ENCODE measurements around the gene ACKR2.

Gene ACKR2

DNA sequence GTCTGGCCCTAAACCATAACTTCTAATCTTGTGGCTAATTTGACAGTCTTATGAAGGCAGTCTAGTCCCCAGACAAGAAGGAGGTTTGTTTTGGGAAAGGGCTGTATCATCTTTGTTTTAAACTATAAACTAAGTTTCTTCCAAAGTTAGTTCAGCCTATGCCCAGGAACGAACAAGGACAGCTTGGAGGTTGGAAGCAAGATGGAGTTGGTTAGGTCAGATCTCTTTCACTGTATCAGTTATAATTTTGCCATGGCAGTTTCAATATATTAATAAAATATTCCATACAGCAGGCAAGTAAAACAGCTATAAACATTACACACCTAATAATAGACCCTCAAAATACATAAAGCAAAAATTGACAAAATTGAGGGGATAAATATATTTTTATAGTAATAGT is 83.6 kb downstream of the ACKR2 start:
- DNase-seq (ENCODE audit: low read depth), result no peak

GRCh38 chr3:42894698-42895579 is 85.7 kb downstream of the ACKR2 start:
- no peak for DNase-seq (ENCODE audit: low read depth)

DNA sequence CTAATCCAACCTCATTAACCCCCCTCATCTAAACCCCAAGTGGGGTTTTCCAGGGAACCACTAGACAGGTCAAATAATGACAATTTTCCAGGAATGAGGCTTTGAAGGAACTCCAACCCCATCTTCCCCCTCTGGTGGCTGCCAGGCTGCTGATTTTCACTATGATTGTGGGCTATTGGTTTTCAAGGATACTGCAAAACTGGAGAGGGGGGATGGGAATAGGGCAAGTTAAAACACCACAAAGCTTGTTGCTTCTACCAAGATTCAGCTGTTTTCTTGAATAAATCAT is 86.3 kb downstream of the ACKR2 start:
- DNase-seq (ENCODE audit: low read depth), result no peak

- DNase-seq (ENCODE audit: low read depth), result no peak
Measured at GRCh38 chr3:42898896-42899675, 89.8 kb downstream of the ACKR2 start.

- DNase-seq (ENCODE audit: low read depth), result no peak
Measured at GRCh38 chr3:42900226-42901072, 91.2 kb downstream of the ACKR2 start.

- DNase-seq (ENCODE audit: low read depth), result no peak
Measured at GRCh38 chr3:42901073-42901415, 91.8 kb downstream of the ACKR2 start.

- DNase-seq (ENCODE audit: low read depth), result no peak
Measured at GRCh38 chr3:42902257-42902656, 93.0 kb downstream of the ACKR2 start.

DNA sequence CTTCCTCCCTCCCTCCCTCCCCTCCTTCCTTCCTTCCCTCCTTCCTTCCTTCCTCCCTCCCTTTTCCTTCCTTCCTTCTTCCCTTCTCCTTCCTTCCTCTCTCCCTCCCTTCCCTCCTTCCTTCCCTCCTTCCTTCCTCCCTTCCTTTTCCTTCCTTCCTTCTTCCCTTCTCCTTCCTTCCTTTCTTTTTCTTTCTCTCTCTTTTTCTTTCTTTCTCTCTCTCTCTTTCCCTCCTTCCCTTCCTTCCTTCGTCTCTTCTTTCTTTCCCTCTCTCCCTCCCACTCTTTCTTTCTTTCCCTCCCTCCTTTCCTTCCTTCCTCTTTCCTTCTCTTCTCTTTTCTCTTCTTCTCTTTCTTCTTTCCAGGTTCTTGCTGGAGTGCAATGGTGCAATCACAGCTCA is 94.8 kb downstream of the ACKR2 start:
- DNase-seq (ENCODE audit: low read depth), result no peak

GRCh38 chr3:42905740-42906069 is 96.5 kb downstream of the ACKR2 start:
- DNase-seq (ENCODE audit: low read depth), result no peak

DNA sequence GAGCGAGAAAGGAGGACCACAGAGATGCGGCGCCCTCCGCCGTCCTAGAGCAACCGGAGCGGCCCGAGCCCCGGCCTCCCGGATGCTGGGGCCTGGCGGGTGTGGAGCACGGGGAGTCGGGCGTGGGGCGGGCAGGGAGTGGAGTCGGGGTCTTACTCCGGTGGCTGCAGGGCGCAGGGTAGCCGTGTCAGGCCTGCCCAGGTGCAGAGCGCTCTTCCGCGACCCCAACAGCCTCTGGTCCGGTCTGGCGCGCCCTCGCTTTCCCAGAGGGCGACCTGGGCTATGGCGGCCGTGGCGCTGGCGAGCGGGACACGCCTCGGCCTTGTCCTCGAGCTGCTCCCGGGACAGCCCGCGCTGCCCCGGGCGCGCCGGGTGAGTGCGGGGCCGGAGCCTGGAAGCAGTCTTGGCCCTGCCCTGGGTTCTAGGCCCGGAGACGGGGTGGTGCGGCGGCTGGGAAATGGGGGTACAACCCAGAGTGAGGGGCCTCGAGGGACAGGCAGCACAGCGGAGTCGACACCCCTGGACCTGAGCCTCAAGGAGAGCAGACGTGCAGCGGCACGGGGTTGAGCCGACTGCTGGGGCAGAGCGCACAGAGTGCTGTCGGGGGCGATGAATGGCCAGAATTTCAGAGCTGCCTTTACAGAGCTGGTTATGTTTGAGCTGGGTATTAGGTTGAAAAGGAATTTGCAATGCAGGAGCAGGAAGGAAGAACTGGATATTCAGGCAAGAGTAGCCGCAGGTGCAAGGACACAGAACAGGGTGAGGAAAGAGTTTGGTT is 97.0 kb downstream of the ACKR2 start, which contains the start of gene ZNF662:
Gene ZNF662 (plus strand): TSS at position 73 of the 778 bp plus-strand sequence. CDS start 1,973 bp downstream, outside the sequence.
- no peak for DNase-seq (ENCODE audit: low read depth)

- DNase-seq (ENCODE audit: low read depth), result no peak
Measured at GRCh38 chr3:42906848-42907183, 97.6 kb downstream of the ACKR2 start.

DNA sequence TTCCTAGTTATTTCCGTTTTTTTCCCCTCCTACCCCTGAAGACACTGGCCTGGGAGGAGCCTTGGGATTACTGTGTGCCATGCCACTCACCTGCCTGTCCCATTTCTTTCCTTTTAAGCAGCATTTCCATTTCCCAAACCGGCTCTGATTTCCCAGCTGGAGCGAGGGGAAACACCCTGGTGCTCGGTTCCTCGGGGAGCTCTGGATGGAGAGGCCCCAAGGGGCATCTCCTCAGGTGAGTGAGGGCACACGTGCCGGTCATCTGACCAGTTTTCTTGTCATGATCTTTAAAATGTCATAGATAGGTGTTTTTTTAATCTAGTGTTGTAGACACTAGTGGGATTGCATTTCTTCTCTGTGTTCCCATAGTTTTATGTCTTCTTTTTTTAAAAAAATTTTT is 99.4 kb downstream of the ACKR2 start:
- no peak for DNase-seq (ENCODE audit: low read depth)

DNA sequence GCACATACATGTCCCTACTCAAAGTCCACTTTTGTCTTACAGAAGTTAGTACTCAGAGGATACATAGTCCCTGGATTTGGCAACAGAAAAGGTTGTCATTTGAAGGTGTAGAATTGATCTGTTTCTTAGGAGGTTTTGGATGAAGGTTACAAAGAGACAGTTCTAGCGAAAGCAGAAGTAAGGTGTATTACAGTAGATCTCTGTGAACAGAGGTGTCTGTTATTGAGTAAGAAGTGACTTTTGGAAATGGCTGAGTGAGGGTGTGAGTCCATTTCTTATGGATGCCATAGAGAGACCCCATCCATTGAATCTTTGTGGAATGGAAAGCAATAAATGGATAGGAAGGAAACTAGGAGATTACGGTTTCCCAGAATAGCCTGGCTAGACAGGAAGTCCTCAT is 102.3 kb downstream of the ACKR2 start:
- DNase-seq (ENCODE audit: low read depth), result no peak

DNA sequence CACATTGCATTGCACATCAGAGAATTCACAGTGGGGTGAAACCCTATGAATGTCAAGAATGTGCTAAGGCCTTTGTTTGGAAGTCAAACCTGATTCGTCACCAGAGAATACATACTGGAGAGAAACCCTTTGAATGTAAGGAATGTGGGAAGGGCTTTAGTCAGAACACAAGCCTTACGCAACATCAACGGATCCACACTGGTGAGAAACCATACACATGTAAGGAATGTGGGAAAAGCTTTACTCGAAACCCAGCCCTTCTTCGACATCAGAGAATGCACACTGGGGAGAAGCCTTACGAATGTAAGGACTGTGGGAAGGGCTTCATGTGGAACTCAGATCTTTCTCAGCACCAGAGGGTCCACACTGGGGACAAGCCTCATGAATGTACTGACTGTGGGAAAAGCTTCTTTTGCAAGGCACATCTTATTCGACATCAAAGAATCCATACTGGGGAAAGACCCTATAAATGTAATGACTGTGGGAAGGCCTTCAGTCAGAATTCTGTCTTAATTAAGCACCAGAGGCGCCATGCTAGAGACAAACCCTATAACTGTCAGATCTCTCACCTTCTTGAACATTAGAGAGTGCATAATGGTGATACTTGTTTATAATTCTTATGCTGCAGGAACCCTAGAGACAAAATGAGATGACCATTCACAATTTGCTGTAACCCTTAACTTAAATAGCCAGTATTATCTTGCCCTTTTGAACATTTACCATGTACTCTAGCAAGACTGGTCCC is 105.7 kb downstream of the ACKR2 start:
- no peak for DNase-seq (ENCODE audit: low read depth)
